GM20000 (cell line): ENCODE results near the gene EMC6.
"Not testable (repeated sequence)": the region's sequence is repeated elsewhere in the genome, so short reads cannot be mapped to it uniquely, and the experiment has no call there.

Experiments
- DNase-seq: peaks from one replicate; pipeline ENCODE4 v3.0.0; 2012; ENCODE audit warnings: low spot score
- TF ChIP-seq, protein P1 (sequence below): IDR thresholded peaks from 2 replicates; pipeline ENCODE4 v1.5.1; 2012; ENCODE audit warnings: mild to moderate bottlenecking, control low read depth; ENCODE audit errors: extremely low read depth, missing control alignments

The EMC6 gene

DNA sequence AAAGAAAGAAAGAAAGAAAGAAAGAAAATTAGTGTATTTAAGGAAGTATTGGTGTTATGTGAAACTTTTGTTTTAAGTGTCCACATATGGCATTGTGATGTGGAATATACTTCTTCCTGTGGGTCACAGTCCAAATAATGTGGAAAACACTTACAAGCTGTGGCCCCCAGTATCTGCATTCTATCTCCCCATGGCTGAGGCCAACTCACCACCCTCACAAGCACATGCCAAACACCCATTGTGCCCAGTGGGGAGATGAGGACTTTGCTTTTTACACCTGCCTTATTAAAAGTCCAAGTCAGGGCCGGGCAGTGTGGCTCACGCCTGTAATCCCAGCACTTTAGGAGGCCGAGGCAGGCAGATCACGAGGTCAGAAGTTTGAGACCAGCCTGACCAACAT is 31.3 kb downstream of the EMC6 start:
- no peak for DNase-seq
- TF ChIP-seq, protein P1, sequence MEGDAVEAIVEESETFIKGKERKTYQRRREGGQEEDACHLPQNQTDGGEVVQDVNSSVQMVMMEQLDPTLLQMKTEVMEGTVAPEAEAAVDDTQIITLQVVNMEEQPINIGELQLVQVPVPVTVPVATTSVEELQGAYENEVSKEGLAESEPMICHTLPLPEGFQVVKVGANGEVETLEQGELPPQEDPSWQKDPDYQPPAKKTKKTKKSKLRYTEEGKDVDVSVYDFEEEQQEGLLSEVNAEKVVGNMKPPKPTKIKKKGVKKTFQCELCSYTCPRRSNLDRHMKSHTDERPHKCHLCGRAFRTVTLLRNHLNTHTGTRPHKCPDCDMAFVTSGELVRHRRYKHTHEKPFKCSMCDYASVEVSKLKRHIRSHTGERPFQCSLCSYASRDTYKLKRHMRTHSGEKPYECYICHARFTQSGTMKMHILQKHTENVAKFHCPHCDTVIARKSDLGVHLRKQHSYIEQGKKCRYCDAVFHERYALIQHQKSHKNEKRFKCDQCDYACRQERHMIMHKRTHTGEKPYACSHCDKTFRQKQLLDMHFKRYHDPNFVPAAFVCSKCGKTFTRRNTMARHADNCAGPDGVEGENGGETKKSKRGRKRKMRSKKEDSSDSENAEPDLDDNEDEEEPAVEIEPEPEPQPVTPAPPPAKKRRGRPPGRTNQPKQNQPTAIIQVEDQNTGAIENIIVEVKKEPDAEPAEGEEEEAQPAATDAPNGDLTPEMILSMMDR: no peak

DNA sequence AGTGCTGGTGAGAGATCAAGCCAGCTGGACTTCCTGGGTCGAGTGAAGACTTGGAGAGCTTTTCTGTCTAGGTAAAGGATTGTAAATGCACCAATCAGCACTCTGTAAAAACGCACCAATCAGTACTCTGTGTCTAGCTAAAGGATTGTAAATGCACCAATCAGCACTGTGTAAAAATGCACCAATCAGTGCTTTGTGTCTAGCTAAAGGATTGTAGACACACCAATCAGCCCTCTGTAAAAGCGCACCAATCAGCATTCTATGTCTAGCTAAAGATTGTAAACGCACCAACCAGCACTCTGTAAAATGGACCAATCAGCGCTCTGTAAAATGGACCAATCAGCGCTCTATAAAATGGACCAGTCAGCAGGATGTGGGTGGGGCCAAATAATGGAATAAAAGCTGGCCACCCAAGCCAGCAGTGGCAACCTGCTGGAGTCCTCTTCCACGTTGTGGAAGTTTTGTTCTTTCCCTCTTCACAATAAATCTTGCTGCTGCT is 33.5 kb downstream of the EMC6 start:
- not testable (repeated sequence) for DNase-seq

DNA sequence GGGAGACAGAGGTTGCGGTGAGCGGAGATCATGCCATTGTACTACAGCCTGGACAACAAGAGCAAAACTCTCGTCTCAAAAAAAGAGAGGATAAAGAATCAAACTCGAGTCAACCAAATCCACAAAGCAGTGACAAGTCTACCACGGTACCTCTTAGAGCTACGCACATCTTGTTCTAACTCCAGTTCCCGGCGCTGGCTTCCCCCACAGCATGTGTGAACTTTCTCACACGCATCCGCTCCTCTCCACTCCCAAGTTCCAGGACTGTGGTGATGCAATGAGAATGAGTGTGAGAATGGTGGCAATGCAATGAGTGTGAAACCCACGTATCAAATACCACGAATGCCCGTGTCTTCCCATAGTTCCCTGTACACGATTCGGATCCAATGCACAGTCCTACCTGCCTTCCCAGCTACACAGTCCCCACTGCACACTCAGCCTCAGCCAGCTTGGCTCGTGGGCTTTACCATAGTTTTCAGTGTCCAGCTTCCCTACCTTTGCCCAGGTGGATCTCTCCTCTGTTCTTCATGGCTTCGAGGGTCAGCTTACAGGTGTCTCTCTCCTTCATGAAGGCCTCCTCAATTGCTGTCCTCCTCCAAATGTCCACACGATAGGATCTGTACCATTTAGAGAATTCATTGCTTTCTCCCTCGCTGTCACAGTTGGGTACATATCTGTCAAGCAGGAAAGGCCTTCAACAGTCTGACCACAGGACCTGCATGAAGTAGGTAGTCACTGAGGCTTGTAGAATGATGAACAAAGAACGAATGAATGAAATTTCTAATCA is 36.5 kb downstream of the EMC6 start:
- no peak for DNase-seq
- TF ChIP-seq, protein P1: no peak

DNA sequence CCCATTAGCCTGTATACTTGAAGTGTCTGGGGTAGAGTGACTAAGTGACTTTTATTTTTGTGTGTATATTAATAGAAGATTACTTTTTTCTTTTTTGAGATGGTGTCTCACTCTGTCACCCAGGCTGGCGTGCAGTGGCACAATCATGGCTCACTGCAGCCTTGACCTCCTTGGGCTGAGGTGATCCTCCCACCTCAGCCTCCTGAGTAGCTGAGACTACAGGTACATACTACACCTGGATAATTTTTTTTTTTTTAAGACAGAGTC is 37.0 kb downstream of the EMC6 start:
- DNase-seq: not testable (repeated sequence)

DNA sequence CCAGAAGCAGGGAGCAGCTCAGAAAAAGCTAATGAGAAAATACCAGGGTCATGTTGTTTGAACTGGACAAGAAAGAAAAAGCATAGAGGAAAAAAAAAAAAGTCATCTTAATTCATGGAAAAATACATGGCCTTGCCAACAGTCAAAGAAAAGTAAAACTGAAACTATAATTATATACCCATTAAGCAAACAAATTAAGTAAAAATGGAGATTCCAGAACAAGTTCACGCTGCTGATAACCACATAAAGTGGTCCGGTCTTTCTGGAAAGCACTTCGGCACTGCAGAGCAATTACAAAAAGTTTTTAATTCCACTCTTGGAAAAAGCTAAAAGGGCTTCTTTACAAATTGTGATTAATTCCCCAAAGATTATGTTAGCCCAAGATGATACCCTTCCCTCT is 39.8 kb downstream of the EMC6 start:
- TF ChIP-seq, protein P1: no peak

DNA sequence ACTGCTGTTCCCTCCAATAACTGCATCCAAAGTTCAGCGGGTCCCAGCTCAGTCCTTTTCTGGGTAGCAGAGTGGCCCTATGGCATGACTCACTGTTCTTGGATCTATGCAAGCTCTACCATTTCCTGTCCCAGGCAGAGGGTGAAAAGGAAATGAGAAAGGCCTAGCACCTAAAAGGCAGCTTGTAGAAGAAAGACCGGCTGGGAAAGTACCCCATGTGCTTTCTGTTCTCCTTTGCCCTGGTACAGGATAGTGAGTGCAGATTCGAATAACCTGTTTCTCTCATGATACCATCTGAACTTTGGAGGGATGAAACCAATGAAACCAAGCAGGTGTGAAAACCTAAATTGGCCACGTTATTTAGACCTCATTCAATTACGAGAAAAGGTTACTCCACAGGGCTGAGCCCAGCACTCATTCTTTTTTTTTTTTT is 42.4 kb downstream of the EMC6 start:
- peak; percentile 83 for DNase-seq
- TF ChIP-seq, protein P1: no peak

More for the DNA sequence above, 39.8 kb downstream of the EMC6 start:
- no peak for DNase-seq

DNA sequence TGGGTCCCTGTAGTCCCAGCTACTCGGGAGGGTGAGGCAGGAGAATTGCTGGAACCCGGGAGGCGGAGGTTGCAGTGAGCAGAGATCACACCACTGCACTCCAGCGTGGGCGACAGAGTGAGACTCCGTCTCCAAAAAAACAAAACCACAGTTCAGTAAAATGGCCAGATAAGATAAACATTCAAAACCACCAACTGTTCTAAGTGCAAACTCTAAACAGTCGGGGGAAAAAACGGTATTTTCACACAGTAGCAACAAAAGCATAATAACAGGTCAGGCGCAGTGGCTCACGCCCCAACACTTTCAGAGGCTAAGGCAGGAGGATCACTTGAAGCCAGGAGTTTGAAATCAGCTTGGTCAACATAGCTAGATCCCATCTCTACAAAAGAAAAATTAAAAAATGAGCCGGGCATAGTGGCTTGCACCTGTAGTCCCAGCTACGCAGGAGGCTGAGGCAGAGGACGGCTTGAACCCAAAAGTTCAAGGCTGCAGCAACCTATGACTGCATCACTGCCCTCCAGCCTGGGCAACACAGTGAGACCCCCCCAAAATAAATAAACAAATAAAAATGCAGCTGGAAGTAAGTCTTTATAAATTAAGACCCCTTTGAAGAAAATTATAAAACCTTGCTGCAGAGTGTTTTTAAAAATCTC is 44.3 kb downstream of the EMC6 start:
- TF ChIP-seq, protein P1: no peak
- no peak for DNase-seq

DNA sequence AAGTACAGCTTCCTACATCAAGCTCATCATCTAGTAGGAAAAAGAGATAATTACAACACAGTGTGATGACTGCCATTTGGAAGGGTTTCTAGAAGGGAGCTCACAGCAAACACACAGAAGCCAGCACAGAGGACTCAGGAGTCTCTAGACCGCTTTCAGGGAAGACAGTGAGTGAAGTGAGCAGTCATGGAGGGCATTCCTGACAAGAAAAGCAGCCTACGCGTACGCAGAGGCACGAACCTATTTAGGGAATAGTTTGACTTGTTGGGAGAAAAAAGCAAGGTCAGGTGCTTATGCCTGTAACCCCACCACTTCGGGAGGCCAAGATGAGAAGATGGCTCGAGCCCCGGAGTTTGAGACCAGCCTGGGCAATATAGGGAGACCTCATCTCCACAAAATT is 46.7 kb downstream of the EMC6 start:
- DNase-seq: no peak
- TF ChIP-seq, protein P1: no peak
